Stimulated activated CD4-positive, alpha-beta T cell treated with anti-CD3 and anti-CD28 coated beads, Interleukin-12 subunit alpha, Interleukin-12 subunit beta, amount 100 ng/mL, for 4 hours (primary cell): ENCODE data around the gene MAGED4.
"Not testable (repeated sequence)": the region's sequence is repeated elsewhere in the genome, so short reads cannot be mapped to it uniquely, and the experiment has no call there.

Experiments
- DNase-seq: peaks from one replicate; pipeline ENCODE4 v3.0.0-alpha.2; 2020

MAGED4 gene

DNA sequence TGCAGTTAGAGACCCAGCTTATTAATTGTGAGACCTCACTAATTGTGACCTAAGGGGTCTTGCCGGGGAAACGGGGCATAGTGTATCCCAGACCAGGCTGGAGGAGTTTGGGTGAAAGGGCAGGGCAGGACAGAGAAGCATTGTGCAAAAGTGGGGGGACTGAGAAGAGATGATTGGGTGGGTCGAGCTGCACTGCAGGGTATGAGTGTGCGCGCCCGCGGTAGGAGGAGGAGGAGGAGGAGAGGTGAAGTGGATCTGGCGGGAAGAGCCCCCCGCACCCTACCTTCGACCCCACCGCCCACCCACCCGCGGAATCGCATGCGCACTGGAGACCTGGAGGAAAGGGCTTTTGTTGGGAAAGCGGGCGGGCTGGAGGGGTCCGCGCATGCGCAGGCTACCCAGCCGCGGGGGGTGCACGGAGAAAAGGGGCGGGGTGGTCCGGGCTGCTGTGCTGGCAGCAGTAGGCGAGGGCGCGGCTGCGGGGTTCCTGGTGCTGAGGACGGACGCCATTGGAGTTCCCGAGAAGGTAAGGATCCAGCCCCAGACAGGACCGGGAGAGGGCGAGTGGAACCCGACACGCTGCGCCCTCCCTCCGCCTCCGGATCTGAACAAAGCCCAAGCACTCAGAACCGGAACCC lies at the start of gene MAGED4:
TSS of gene MAGED4 (plus strand) at position 449 of the 638 bp plus-strand sequence. CDS start 1,035 bp downstream, outside the sequence.
- not testable (repeated sequence) for DNase-seq

DNA sequence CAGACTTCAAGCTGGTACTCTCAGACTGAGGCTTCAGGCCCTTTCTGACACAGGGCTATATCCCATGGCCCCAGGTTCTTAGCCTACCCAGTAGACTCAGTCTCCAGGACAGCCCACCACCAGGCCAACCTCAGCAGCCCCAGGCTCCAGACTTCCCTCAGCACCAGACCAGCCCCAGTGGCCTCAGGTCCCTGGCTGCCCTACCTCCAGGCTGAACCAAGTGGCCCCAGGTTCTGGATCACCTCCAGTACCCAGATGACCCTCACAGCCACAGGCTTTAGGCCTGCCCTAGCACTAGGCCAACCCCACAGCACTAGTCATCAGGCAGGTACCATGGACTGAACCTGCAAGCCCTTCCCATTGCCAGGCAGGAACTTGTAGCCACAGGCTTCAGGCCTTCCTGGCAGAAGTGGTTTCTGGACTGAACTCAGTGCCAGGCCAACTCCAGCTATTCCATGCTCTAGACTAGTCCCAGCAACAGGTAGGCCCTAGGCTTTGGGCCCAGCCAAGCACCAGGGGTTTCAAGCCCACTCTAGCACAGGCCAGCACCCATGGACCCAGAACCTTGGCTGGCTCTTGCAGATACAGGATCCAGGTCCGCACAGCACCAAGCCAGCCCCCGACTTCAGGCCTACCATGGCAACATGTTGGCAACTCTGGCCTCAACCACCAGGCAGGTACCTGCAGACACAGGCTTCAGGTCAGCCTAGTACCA lies 45.7 kb upstream of the MAGED4 start:
- DNase-seq = no peak

DNA sequence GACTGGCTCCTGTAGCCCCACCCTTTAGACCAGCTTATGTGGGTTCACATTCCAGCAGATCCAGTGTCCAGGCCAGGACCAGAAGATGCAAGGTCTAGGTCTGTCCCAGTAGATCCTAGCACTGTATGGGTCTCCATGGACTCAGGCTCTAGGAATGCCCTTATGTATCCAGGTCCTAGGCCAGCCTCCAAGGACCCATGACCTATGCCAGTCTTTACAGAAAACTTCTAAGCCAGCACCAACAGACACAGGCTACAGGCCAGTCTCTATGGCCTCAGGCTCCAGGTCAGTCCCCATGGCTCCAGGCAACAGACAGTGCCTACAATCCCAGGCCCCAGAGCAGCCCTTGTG lies 45.2 kb upstream of the MAGED4 start:
- DNase-seq = no peak

DNA sequence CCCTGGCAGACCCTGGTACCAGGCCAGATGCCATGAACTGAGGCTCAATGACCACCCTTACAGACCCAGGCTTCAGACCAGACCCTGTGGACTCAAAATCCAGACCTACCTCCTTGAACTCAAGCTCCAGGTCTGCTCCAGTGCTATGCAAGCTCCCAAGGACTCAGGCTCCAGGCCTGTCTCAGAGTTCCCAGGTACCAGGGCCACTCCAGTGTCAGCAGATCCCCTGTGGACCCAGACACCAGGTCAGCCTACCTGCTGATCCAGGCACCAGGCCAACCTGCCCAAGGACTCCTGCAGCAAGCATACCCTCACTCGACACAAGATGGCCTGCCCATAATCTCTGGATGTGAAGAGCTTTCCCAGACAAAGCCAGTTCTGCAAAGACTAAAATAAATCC lies 44.7 kb upstream of the MAGED4 start:
- DNase-seq = no peak

DNA sequence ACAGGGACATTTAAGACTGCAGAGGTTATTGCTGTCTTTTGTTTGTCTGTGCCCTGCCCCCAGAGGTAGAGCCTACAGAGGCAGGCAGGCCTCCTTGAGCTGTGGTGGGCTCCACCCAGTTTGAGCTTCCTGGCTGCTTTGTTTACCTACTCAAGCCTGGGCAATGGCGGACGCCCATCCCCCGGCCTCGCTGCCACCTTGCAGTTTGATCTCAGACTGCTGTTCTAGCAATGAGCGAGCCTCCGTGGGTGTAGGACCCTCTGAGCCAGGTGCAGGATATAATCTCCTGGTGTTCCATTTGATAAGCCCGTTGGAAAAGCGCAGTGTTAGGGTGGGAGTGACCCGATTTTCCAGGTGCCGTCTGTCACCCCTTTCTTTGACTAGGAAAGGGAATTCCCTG lies 34.0 kb upstream of the MAGED4 start:
- DNase-seq = not testable (repeated sequence)

DNA sequence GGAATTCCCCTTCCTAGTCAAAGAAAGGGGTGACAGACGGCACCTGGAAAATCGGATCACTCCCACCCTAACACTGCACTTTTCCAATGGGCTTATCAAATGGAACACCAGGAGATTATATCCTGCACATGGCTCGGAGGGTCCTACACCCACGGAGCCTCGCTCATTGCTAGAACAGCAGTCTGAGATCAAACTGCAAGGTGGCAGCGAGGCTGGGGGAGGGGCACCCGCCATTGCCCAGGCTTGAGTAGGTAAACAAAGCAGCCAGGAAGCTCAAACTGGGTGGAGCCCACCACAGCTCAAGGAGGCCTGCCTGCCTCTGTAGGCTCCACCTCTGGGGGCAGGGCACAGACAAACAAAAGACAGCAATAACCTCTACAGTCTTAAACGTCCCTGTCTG lies 24.5 kb upstream of the MAGED4 start:
- not testable (repeated sequence) for DNase-seq

- no peak for DNase-seq
Measured at GRCh38 chrX:52166840-52167239, 17.8 kb upstream of the MAGED4 start.

DNA sequence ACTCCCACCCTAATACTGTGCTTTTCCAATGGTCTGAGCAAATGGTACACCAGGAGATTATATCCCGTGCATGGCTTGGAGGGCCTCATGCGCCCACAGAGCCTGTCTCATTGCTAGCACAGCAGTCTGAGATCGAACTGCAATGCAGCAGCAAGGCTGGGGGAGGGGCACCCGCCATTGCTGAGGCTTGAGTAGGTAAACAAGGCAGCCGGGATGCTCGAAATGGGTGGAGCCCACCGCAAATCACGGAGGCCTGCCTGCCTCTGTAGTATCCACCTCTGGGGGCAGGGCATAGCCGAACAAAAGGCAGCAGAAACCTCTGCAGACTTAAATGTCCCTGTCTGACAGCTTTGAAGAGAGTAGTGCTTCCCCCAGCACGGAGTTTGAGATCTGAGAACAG lies 13.6 kb upstream of the MAGED4 start:
- DNase-seq = not testable (repeated sequence)

- not testable (repeated sequence) for DNase-seq
Measured at GRCh38 chrX:52185078-52185453, 378 bp downstream of the MAGED4 start.

DNA sequence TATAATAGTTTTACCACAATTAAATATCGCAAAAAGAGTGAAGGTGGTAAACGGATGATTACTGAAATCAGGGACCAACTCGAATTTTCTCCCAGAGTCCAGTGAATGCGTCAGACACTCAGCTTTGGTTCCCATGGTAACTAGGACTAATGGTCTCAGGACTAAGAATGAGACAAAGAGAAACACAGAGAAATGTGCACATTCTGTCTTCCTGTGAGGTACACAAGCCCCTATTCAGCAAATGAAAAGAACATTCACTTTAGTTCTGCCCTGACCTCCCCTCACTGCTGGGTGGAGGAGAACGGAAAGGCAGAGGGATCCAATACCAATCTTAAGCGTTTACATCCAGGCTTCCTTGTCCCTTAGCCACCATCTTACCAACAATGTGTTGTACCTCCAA lies 26.7 kb downstream of the MAGED4 start:
- DNase-seq = not testable (repeated sequence)

DNA sequence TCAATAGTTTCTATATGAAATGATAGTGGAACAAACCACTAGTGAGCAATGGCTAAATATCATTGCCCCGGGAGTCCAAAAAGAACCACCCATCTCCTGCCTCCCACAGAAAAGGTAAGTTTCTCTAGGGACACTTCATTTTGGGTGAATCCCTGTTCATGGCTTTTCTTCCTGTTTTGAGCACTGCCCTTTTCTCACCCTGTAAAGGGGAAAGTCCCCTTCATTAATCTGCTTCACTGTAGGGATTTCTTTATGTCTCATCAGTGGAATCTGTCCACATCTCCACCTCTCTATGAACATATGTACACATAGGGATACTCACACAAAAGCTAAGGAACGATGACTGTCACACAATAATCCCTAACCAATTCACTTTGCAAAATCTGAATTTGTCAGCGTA lies 28.6 kb downstream of the MAGED4 start:
- no peak for DNase-seq

- no peak for DNase-seq
Measured at GRCh38 chrX:52216541-52216940, 31.9 kb downstream of the MAGED4 start.

DNA sequence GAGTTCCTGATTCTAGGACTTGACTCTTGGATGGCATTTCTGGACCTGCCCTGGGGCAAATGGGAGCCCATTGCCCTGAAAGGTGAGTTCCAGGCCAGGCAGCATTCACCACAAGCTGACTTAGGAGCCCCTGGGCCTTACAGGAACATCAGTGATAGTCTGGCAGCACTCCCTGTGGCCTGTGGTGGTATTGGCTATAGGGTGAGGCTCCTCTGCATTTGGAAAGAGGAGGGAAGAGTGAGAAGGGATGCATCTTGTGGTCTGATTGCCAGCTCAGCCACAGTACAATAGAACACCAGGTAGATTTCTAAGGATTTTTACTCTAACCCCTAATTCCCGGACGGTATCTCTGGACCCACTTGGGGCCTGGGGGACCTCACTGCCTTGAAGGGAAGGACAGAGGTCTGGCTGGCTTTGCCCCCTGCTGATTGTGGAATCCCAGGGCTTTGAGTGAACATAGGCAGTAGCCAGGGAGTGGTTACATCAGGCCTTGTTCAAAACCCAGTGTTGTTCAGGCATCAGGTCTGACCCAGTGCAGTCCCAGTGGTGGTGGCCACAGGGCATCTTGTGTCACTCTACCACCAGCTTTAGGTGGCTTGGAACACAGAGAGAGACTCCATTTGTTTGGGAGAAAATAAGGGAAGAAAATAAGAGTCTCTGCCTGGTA lies 32.9 kb downstream of the MAGED4 start:
- DNase-seq = no peak

- no peak for DNase-seq
Measured at GRCh38 chrX:52220936-52221335, 36.2 kb downstream of the MAGED4 start.
